IMR-90 (cell line): ENCODE data around the gene ST3GAL5. TPM values are rescaled to one million over a fixed set of nuclear protein-coding genes. Genes with fewer than 3 reads are reported as not detected.
"Not testable (repeated sequence)": the region's sequence is repeated elsewhere in the genome, so short reads cannot be mapped to it uniquely, and the experiment has no call there.

Experiments used
- ATAC-seq: fragments of 200-7000 bp; cut with Tn5 transposase; 2 replicates; pipeline ENCODE4 v1.9.1; 2020; ENCODE audit warnings: low read depth, mild to moderate bottlenecking, moderate library complexity
- BruUV-seq: library from RNA; stranded (reverse); fragments of 400-500 nt; replicated peaks from 2 replicates; lab custom pipeline; 2021; lab: Mats Ljungman, UMichigan
- CTCF ChIA-PET: fragments of 300-600 bp; formaldehyde crosslinking; extraction: SDS; loops from one replicate; lab custom pipeline; 2021; ENCODE audit warnings: antibody characterized with exemption; lab: Yijun Ruan, JAX
- POLR2A ChIA-PET: fragments of 300-600 bp; sonication (Branson Sonifier 250); formaldehyde crosslinking; loops from one replicate; lab custom pipeline; 2022; ENCODE audit warnings: antibody characterized with exemption; ENCODE audit not compliant: unreplicated experiment; lab: Charles Lee
- DNase-seq: peaks from one replicate; pipeline ENCODE4 v3.0.0; 2013
- H2AFZ ChIP-seq: replicated peaks from 2 replicates; pipeline ENCODE3; 2013; ENCODE audit warnings: low read length, mild to moderate bottlenecking; ENCODE audit not compliant: poor library complexity
- H2AK5ac ChIP-seq: 2 replicates; pipeline ENCODE4 v1.6.1; 2013; ENCODE audit warnings: low read depth, low read length, inconsistent platforms
- H2AK9ac ChIP-seq: replicated peaks from 2 replicates; pipeline ENCODE3; 2013; ENCODE audit warnings: mild to moderate bottlenecking, low read depth, low read length, moderate library complexity; ENCODE audit not compliant: poor library complexity
- H2BK120ac ChIP-seq: 2 replicates; pipeline ENCODE4 v1.6.1; 2013; ENCODE audit warnings: low read depth, low read length, inconsistent platforms
- H2BK15ac ChIP-seq: 3 replicates; pipeline ENCODE4 v1.6.1; 2013; ENCODE audit warnings: low read depth, low read length, inconsistent platforms
- H2BK20ac ChIP-seq: 2 replicates; pipeline ENCODE4 v1.6.1; 2013; ENCODE audit warnings: low read depth, mild to moderate bottlenecking, inconsistent platforms, low read length, moderate library complexity
- H2BK5ac ChIP-seq: 2 replicates; pipeline ENCODE4 v1.6.1; 2013; ENCODE audit warnings: mild to moderate bottlenecking, low read depth, low read length, inconsistent platforms; ENCODE audit not compliant: poor library complexity, severe bottlenecking
- H3K14ac ChIP-seq: replicated peaks from 2 replicates; pipeline ENCODE4 v1.6.1; 2013; ENCODE audit warnings: low read depth, low read length, inconsistent platforms
- H3K18ac ChIP-seq: 2 replicates; pipeline ENCODE4 v1.6.1; 2013; ENCODE audit warnings: low read depth, low read length, control low read depth
- H3K23ac ChIP-seq: 2 replicates; pipeline ENCODE4 v1.6.1; 2013; ENCODE audit warnings: low read depth, low read length, inconsistent platforms
- H3K27ac ChIP-seq: 2 replicates; pipeline ENCODE4 v1.5.1; 2013; ENCODE audit warnings: mild to moderate bottlenecking, control low read depth, low read length; ENCODE audit not compliant: insufficient read depth
- H3K27me3 ChIP-seq: 2 replicates; pipeline ENCODE4 v1.6.1; 2013; ENCODE audit warnings: low read length; ENCODE audit not compliant: control insufficient read depth, insufficient read depth
- H3K36me3 ChIP-seq: 2 replicates; pipeline ENCODE4 v1.6.1; 2013; ENCODE audit warnings: low read length, mixed read lengths; ENCODE audit not compliant: control insufficient read depth, insufficient read depth
- H3K4ac ChIP-seq: 2 replicates; pipeline ENCODE4 v1.6.1; 2013; ENCODE audit warnings: low read depth, low read length, inconsistent platforms
- H3K4me1 ChIP-seq: 2 replicates; pipeline ENCODE4 v1.6.1; 2013; ENCODE audit warnings: low read length, mixed read lengths; ENCODE audit not compliant: control insufficient read depth, insufficient read depth
- H3K4me2 ChIP-seq: 2 replicates; pipeline ENCODE4 v1.6.1; 2013; ENCODE audit warnings: low read depth, mild to moderate bottlenecking, control low read depth, low read length, moderate library complexity
- H3K4me3 ChIP-seq: 2 replicates; pipeline ENCODE4 v1.5.1; 2013; ENCODE audit warnings: low read depth, mild to moderate bottlenecking, control low read depth, low read length, moderate library complexity; ENCODE audit not compliant: insufficient read depth
- H3K56ac ChIP-seq: 2 replicates; pipeline ENCODE4 v1.6.1; 2013; ENCODE audit warnings: low read length, inconsistent platforms; ENCODE audit not compliant: insufficient read depth; ENCODE audit errors: extremely low read depth
- H3K79me1 ChIP-seq, 2 experiments: 2 replicates each; pipeline ENCODE4 v1.6.1; 2013; ENCODE audit warnings: low read length in 2 of 2, inconsistent platforms in 1 of 2, low read depth in 1 of 2
- H3K9ac ChIP-seq: 2 replicates; pipeline ENCODE4 v1.6.1; 2013; ENCODE audit warnings: low read depth, low read length, control low read depth
- H3K9me1 ChIP-seq: 2 replicates; pipeline ENCODE4 v1.6.1; 2013; ENCODE audit warnings: low read length, inconsistent platforms; ENCODE audit not compliant: insufficient read depth
- H3K9me3 ChIP-seq: 2 replicates; pipeline ENCODE4 v1.6.1; 2013; ENCODE audit warnings: low read length; ENCODE audit not compliant: control insufficient read depth, insufficient read depth
- H4K20me1 ChIP-seq: 2 replicates; pipeline ENCODE4 v1.6.1; 2013; ENCODE audit warnings: low read length, inconsistent platforms; ENCODE audit not compliant: insufficient read depth
- H4K5ac ChIP-seq: 2 replicates; pipeline ENCODE4 v1.6.1; 2013; ENCODE audit warnings: mild to moderate bottlenecking, low read depth, low read length, control low read depth
- H4K8ac ChIP-seq, 2 experiments: 2 replicates each; pipeline ENCODE4 v1.6.1; 2013; ENCODE audit warnings: low read depth in 2 of 2, low read length in 2 of 2, control low read depth in 1 of 2, inconsistent platforms in 1 of 2
- H4K91ac ChIP-seq: 2 replicates; pipeline ENCODE4 v1.6.1; 2013; ENCODE audit warnings: low read depth, low read length, inconsistent platforms; ENCODE audit not compliant: insufficient read depth
- ELK1 ChIP-seq: fragments of 150-350 bp; IDR thresholded peaks from 2 replicates; pipeline ENCODE4 v1.6.1; 2016; ENCODE audit warnings: low read depth, mild to moderate bottlenecking, low read length, moderate library complexity, borderline replicate concordance
- FOS ChIP-seq: fragments of 150-350 bp; IDR thresholded peaks from 2 replicates; pipeline ENCODE4 v1.6.1; 2016; ENCODE audit warnings: low read depth, low read length
- WGBS, 2 experiments: methylation state at CpG; one replicate each; pipeline versions ENCODE4 v1.1.5 to v1.1.7; 2013; ENCODE audit warnings: missing lambda C conversion rate in 2 of 2; ENCODE audit not compliant: insufficient read length in 1 of 2; ENCODE audit errors: extremely low coverage in 2 of 2; 5-methylcytosine and 5-hydroxymethylcytosine counted together
- dilution Hi-C: fragments of 300-500 bp; cut with HindIII; formaldehyde crosslinking; loops from one replicate; pipeline ENCODE4 v1.14.3; 2018; ENCODE audit warnings: low sequenced_read_pairs; ENCODE audit not compliant: unreplicated experiment
- in situ Hi-C: fragments of 300-500 bp; cut with MboI; formaldehyde crosslinking; loops from 3 replicates; pipeline ENCODE4 v1.14.3; 2019; ENCODE audit warnings: low sequenced_read_pairs, inconsistent platforms, mixed read lengths
- intact Hi-C: fragments of 100-400 bp; cut with micrococcal nuclease; formaldehyde crosslinking; loops from 2 replicates; pipeline ENCODE4 v1.10.0; 2022
- polyA plus RNA-seq, 3 experiments: library from polyadenylated mRNA; depleted of rRNA; stranded (reverse); fragments of >200 nt; gene quantifications; 2 replicates each; pipeline ENCODE4 v1.2.3, GENCODE V29; 2012; ENCODE audit warnings: low replicate concordance in 1 of 3
- total RNA-seq: library from RNA; depleted of rRNA; stranded (reverse); fragments of >200 nt; gene quantifications from 2 replicates; pipeline ENCODE4 v1.2.3, GENCODE V29; 2012

Gene ST3GAL5
- total and polyA plus RNA-seq, 2 of the 4 experiments (the other 2 are of a cell fraction): 16.8 to 21.0 TPM

DNA sequence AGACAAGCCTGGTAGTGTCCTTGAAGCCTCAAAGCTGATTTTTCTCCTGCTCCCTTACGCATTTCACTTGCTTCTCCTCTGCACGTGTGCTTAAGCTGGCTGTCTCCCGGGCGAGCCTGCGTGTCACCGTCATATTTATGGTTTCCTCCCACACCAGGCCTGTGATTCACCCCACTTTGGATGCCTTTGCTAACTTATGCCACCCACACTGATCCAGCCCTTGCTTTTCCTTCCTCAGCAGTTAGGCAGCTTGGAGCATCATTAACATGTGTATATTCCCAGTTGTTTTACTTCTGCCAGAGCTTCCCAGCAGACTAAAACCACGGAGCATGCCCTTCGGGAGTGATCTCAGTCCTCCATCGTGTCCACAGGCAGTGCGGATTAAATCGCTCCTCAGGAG lies 2.2 kb downstream of the ST3GAL5 start (continued):
- TF ChIP-seq ELK1: no peak
- peak; percentile 91 for TF ChIP-seq FOS

- WGBS, 2 experiments: no CpG with 5 or more reads among the region's 8 CpGs
- no peak overlapping the region for H3K4me3 ChIP-seq
- peak overlapping the region; percentile 58 for H2BK20ac ChIP-seq
- peak overlapping the region; percentile 52; the same call in 1 of the 2 replicates for H4K91ac ChIP-seq
- H3K36me3 ChIP-seq: no peaks in the 10 kb centered on the region
- peaks cover 0 to 13% of the 10 kb centered on the region in 2 experiments; a peak in 2 of 4 replicates for H3K79me1 ChIP-seq
- H3K4me2 ChIP-seq: no peak overlapping the region
- H3K27me3 ChIP-seq: no peaks in the 10 kb centered on the region
- H3K27ac ChIP-seq: peak overlapping the region; percentile 13; the same call in 1 of the 2 replicates
- dilution Hi-C loops: no loop called here
- peak overlapping the region; percentile 23 for H2AK9ac ChIP-seq
- no peaks in the 10 kb centered on the region for H3K9me3 ChIP-seq
- no peak overlapping the region for H3K56ac ChIP-seq
- in situ Hi-C loops: no loop called here
- H2BK15ac ChIP-seq: peak overlapping the region; percentile 89; the same call in 2 of the 3 replicates
- no TSS peak for BruUV-seq
- H2AFZ ChIP-seq: no peak overlapping the region
- no peak overlapping the region for H3K23ac ChIP-seq
- DNase-seq: no peak
- H3K9ac ChIP-seq: no peak overlapping the region
- H4K8ac ChIP-seq: no peak overlapping the region; a peak in 1 of 4 replicates
- no peak overlapping the region; the same call in 1 of the 2 replicates for H3K14ac ChIP-seq
- peaks cover 13% of the 10 kb centered on the region for H3K4me1 ChIP-seq
- 0 out of 2 replicates have a peak, but pooled peaks cover 6% of the 10 kb centered on the region for H3K9me1 ChIP-seq
- peak overlapping the region; percentile 48 for H3K4ac ChIP-seq
- 0 out of 2 replicates have a peak, but pooled peaks cover 5% of the 10 kb centered on the region for H4K20me1 ChIP-seq
- CTCF ChIA-PET: interaction anchor here (0.6 to 2.8 kb wide), 4 partner anchors 33 to 193 kb away, joined by 3 to 23 read pairs (median 6); no protein-coding TSS in a partner anchor
- H2AK5ac ChIP-seq: peak overlapping the region; percentile 85
- no peak for ATAC-seq
- intact Hi-C loops: loop anchor here (1.0 kb wide), 1 partner anchor 40 kb away; no protein-coding TSS in a partner anchor
- H2BK5ac ChIP-seq: no peak overlapping the region
- H2BK120ac ChIP-seq: peak overlapping the region; percentile 51
- no peak for TF ChIP-seq FOS
- POLR2A ChIA-PET: interaction anchor here (0.6 to 1.3 kb wide), 2 partner anchors 59 to 228 kb away, joined by 4 to 5 read pairs; no protein-coding TSS in a partner anchor
- no peak overlapping the region for H4K5ac ChIP-seq
- H3K18ac ChIP-seq: 0 out of 2 replicates have a peak overlapping the region, but pooled peaks have one; percentile 24
These were observed 2.6 kb downstream of the ST3GAL5 start for GRCh38 chr2:85886141-85886540.

DNA sequence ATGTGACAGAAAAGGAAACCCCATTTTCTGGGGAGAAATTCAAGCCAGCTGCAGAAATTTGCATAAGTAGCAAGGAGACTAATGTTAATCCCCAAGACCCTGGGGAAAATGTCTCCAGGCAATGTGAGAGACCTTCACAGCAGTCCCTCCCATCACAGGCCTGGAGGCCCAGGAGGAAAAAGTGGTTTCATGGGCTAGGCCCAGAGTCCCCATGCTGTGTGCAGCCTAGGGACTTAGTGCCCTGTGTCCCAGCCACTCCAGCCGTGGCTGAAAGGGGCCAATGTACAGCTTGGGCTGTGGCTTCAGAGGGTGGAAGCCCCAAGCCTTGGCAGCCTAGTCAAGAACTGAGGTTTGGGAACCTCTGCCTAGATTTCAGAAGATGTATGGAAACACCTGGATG lies 7.0 kb downstream of the ST3GAL5 start:
- H2BK20ac ChIP-seq, H2BK5ac ChIP-seq, H2AFZ ChIP-seq, H3K9me1 ChIP-seq, H3K56ac ChIP-seq, H3K36me3 ChIP-seq, H3K4me2 ChIP-seq, BruUV-seq, H3K4me3 ChIP-seq, DNase-seq, H2AK9ac ChIP-seq, H3K18ac ChIP-seq, H3K27ac ChIP-seq, dilution Hi-C loops, in situ Hi-C loops, H4K5ac ChIP-seq, H2BK120ac ChIP-seq, POLR2A ChIA-PET, H3K4ac ChIP-seq, H4K91ac ChIP-seq, ATAC-seq, H2AK5ac ChIP-seq, CTCF ChIA-PET, H3K27me3 ChIP-seq, H2BK15ac ChIP-seq, H4K20me1 ChIP-seq, intact Hi-C loops, H4K8ac ChIP-seq, H3K14ac ChIP-seq, H3K23ac ChIP-seq, H3K9me3 ChIP-seq, H3K9ac ChIP-seq: not testable (repeated sequence)
- H3K4me1 ChIP-seq: peaks cover 10% of the 10 kb centered on the region
- WGBS, 2 experiments: no CpG with 5 or more reads among the region's 1 CpG
- H3K79me1 ChIP-seq: peaks cover 0 to 12% of the 10 kb centered on the region in 2 experiments; a peak in 3 of 4 replicates
